Sciatic nerve (tissue), 2 donors: Measurements from ENCODE around the gene SUSD1. TPM values are rescaled to one million over a fixed set of nuclear protein-coding genes. Genes with fewer than 3 reads are reported as not detected.
A peak's percentile ranks its signal among the peaks of the same experiment; 100 is the strongest.
"Not testable (repeated sequence)": the region's sequence is repeated elsewhere in the genome, so short reads cannot be mapped to it uniquely, and the experiment has no call there.

Experiments
- ATAC-seq: fragments of 200-7000 bp; cut with Tn5 transposase; one replicate; pipeline ENCODE4 v1.9.1; 2020; ENCODE audit warnings: mild to moderate bottlenecking, moderate library complexity
- DNase-seq: peaks from one replicate; pipeline ENCODE4 v3.0.0-alpha.2; 2020; ENCODE audit warnings: low spot score
- intact Hi-C: fragments of 100-400 bp; cut with DNase I; formaldehyde crosslinking; loops from one replicate; pipeline ENCODE4 v1.14.2; 2022
- total RNA-seq: library from RNA; stranded (reverse); fragmentation: NEBNext Ultra II Directional; extraction: Animal tissue kit (Norgen Biotek cat#: 25700); gene quantifications from one replicate; pipeline ENCODE4 v1.2.1, GENCODE V29; 2021
- donor health status: DM: no; HTN: no; CAD: no.
- donor health status: DM: no; HTN: no; CAD: no.

SUSD1 gene
- total RNA-seq = 12.8 TPM

GRCh38 chr9:112174965-112175795 lies at the start of gene SUSD1:
Gene SUSD1 (minus strand): TSS chr9:112175297. CDS start chr9:112175235, 62 bp downstream.
- intact Hi-C loops = no loop called here

DNA sequence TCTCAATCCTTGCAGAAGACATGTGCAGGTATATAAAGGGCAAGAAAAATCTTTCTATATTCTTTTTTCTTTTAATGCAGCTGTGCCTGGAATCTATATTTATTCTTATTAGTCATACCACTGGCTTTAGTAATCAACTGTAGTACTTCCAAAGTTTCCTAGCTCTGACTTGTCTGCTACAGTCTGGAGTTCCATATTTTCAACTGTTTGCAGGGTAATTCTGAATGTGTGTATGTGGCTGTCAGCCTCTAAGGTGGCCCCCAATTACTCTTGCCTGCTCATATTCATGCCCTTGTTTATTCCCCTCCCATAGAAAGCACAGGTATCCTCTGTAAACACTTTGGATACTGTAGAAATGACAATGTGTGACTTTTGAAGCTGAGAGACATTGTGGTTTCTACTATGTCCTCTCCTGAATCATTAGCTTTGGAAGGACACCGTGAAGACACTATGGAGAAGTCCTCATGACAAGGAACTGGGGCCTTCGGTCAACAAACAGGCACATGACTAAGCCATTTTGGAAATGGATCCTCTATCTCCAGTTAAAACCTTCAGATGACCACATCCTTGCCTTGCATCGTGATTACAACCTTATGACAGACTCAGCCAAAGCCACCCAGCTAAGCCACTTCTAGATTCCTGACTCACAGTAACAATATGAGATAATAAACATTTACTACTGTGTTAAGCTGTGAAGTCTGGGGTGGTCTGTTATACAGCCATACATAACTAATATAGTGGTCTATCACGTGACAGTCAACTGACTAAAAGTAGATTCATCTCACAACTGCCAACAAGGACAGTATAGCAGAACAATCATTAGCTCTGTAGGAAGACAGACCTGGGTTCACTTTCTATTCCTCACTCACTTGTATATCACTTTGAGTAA lies 49.5 kb upstream of the SUSD1 start:
- DNase-seq (no peak), ATAC-seq (no peak)
- intact Hi-C loops = no loop called here

More at GRCh38 chr9:112174965-112175795, at the start of gene SUSD1:
- DNase-seq (no peak), ATAC-seq (peak; percentile 41)

DNA sequence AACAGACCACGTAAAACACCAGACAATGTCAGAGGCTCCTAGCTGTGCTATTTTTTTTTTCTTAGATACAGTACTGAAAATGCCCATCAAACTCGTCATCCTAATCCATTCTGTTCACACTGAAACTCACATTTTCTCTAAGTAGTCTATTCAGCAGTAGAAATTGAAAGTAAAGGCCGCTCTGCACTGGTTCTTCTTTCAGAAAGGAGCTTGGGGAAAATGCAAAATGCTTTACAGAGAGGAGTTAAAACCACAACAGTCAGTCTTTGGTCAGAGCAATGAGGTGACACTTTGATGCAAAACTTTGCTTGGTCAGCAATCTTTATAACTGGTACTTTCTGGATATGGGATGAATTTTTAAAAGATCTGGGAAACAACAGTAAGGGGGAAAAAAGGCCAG lies 43.8 kb upstream of the SUSD1 start:
- intact Hi-C loops = no loop called here
- no peak for ATAC-seq
- DNase-seq = no peak

DNA sequence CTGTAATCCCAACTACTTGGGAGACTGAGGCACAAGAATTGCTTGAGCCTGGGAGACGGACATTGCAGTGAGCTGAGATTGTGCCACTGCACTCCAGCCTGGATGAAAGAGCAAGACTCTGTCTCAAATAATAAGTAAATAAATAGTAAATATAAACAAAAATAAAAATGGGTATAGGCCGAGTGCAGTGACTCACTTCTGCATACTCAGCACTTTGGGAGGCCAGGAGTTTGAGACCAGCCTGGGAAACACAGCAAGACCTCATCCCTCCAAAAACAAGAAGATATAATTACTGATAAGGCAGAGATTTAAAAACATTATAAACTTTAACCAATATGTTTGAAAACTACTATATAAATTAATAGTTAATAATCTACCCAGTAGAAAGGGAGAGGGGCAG lies 37.8 kb upstream of the SUSD1 start:
- no peak for DNase-seq
- no peak for ATAC-seq
- intact Hi-C loops = no loop called here

- intact Hi-C loops = no loop called here
- ATAC-seq (no peak), DNase-seq (no peak)
Measured at GRCh38 chr9:112207451-112207850, 32.4 kb upstream of the SUSD1 start.

DNA sequence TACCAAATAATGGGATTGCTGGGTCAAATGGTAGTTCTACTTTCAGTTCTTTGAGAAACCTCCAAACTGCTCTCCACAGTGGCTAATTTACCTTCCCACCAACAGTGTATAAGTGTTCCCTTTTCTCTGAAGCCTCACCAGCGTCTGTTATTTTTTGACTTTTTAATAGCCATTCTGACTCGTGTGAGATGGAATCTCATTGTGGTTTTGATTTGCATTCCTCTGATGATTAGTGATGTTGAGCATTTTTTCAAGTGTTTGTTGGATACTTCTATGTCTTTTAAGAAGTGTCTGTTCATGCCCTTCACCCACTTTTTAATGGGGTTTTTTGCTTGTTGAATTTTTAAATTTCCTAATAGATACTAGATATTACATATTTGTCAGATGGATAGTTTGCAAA lies 28.4 kb upstream of the SUSD1 start:
- intact Hi-C loops = no loop called here
- ATAC-seq = no peak
- no peak for DNase-seq

DNA sequence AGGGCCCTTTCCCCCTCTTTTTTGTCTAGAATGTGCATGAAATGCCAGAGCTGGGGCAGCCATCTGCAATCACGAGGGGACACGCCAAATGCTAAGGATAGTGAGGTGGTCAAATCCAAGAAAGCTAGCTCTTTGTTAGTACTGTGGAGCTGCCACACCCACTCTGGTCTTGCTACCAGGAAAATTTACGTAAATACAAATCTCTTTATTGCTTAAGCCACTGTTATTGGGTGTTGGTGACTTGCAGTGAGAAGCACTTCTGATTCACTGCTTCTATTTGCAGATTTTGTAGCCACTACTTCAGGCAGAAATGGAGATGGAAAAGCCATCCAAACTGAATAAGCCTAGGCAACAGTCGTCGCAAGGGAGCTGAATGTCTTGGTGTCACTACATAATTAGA lies 25.6 kb upstream of the SUSD1 start:
- ATAC-seq (no peak), DNase-seq (no peak)
- intact Hi-C loops = no loop called here

DNA sequence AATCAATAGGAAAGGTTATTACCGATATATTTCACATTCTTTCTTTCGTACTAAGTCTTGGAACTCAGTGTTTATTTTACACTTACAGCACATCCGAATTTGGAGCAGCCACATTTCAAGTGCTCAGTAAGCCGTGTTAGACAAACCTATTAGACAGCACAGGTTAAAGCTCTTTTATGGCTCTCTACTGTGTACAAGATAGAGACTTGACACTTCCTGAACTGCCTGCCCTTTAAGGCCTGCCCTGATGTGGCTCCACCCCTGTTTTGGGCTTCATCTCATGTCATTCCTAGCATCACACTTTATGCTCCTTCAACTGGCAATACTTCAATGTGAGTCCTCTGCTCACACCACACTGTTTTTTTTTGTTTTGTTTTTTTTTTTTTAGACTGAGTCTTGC lies 23.5 kb upstream of the SUSD1 start:
- intact Hi-C loops = no loop called here
- no peak for ATAC-seq

GRCh38 chr9:112194969-112195431 lies 19.9 kb upstream of the SUSD1 start:
- intact Hi-C loops = no loop called here
- DNase-seq (no peak), ATAC-seq (peak; percentile 92)

More for the DNA sequence above, 23.5 kb upstream of the SUSD1 start:
- no peak for DNase-seq

GRCh38 chr9:112193572-112194288 lies 18.6 kb upstream of the SUSD1 start:
- ATAC-seq (no peak), DNase-seq (no peak)
- intact Hi-C loops = no loop called here

- DNase-seq, intact Hi-C loops, ATAC-seq: not testable (repeated sequence)
Measured at GRCh38 chr9:112190320-112190719, 15.2 kb upstream of the SUSD1 start.

DNA sequence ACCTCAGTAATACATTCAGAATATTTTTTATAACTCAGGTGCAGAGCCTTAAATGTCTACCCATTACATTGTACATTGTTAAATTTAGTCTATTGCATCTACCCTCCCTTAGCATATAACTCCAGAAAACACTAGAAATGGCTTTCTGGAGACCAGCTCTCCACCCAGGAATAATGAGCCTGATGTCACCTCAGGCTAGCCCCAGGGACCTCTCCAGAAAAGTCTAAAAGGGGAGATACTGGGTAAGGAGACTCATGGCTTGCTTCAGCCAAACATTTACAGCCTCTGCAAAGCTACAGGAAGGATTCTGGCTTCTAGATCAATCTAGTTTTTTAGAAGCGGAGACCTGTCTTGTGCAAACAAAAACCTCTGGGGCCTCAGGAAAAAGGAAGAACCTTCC lies 13.8 kb upstream of the SUSD1 start:
- no peak for DNase-seq
- ATAC-seq = no peak
- intact Hi-C loops = no loop called here

DNA sequence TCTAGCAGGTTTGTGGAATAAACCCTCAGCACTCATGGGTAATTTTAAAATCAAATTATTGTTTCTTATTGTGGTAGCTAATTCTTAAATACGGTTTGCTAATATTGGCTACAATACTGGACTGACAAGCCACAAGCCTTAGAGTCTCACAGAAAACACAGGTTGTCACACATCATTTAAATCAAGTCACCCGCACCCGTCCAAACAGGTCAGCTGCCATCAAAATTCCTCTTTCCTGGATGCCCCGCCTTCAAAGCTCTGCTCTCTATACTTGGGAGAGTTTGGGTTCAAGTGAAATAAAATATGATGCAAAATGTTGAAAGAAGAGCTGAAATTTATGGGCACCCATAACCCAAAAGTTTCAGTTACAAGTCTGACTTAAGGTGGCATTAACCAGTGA lies 12.3 kb upstream of the SUSD1 start:
- no peak for ATAC-seq
- no peak for DNase-seq
- intact Hi-C loops = no loop called here

DNA sequence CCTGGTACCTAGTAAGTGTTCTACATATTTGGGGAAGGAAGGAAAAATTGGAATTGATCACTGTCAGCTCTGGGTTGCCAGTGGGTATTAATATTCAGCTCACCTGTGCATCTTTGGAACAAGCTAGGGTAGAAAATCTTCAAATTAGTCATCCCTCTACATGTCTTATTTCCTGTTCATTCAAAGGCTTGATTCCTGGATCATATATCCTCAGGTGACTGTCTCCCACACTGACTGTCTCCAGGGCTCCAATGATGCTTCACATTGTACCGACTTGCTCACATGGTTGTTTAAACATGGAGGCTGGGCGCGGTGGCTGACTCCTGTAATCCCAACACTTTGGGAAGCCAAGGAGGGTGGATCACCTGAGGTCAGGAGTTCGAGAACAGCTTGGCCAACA lies 11.6 kb upstream of the SUSD1 start:
- no peak for DNase-seq
- no peak for ATAC-seq
- intact Hi-C loops = no loop called here

GRCh38 chr9:112184946-112185345 lies 9.8 kb upstream of the SUSD1 start:
- intact Hi-C loops = no loop called here
- DNase-seq = no peak
- no peak for ATAC-seq

DNA sequence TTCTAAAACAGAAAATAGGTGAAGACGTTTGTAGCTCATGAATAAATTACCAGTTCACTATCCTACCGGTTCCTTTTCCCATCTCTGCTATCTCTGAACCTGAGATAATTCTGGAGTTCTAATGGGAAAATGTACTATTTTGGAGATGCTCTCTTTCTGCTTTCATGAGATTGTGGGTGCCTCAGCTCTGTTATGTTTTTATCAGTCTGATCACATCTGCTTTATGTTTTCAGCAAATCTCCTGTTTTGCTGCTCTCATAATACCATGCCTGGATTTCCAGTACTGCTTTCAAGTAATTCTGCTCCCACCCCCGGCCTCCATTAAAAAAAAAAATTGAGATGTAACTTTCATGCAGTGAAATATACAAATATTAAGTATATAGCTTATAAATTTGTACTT lies 9.1 kb upstream of the SUSD1 start:
- intact Hi-C loops = no loop called here
- no peak for DNase-seq
- ATAC-seq = no peak

DNA sequence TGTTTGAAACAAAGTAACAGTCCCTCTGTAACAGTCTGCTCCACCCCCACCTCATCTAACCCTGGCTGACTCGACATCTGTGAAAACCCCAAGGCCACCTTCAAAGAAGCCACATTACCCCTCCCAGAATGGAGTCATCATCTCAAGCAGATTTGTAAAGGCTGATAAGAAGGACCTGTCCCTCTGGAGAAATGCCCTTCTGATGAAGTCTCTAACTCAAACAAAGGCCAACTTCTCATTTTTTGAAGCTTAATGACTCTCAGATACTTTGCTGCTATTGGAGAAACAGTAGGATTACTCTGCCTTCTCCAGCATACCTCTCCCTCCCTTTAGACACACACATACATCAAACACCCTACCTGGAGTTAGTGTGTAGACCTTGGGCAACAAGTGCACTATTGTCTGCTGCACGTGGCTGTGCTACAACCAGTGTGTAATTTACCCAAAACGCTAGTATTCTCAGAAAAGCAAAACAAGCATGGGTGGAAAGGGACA lies 5.3 kb upstream of the SUSD1 start:
- ATAC-seq (peak; percentile 66), DNase-seq (no peak)
- intact Hi-C loops = no loop called here

DNA sequence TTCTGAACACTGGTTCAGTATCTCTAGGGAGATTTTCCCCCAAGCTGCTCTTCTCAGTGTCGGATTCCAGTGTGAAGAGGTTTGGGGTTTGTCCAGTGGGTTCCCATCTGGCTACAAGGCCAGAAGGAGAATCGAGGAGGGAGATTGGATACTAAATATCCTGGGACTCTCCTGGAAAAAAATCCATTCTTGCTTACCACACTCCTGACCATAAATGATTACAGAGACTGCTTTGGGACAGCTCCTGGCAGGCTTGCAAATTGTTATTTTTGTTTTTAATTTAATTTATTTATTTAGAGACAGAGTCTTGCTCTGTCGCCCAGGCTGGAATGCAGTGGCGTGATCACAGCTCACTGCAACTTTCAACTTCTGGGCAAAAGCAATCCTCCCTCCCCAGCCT lies 4.7 kb upstream of the SUSD1 start:
- ATAC-seq (peak; percentile 79), DNase-seq (no peak)
- intact Hi-C loops = no loop called here

DNA sequence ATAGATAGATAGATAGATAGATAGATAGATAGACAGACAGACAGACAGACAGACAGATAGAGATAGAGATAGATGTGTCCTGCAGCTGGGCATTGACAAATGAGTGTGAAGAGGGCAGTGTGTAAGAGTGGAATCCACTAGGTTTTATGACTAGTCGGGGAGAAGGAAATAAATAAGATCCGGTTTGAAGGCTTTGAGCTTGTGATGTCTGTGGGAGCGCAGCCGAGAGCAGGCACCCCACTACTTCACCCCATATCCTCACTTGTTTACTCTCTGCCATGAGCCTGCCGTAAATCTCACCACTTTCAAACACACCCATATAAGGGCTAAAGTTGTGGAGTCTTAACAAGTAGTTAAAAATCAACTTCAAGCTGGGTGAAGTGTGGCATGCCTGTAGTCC lies 1.4 kb upstream of the SUSD1 start:
- ATAC-seq = no peak
- intact Hi-C loops = no loop called here
- no peak for DNase-seq
